NCI-H345 (cell line): ENCODE results near the gene CAMKK1.

Source experiments
- DNase-seq: peaks from one replicate; lab custom pipeline; 2025; lab: John Stamatoyannopoulos, UW

The CAMKK1 gene

GRCh38 chr17:3893003-3893719 lies at the start of gene CAMKK1:
TSS of gene CAMKK1 (minus strand) at chr17:3893053. CDS start at chr17:3885687, 7,366 bp downstream.
- DNase-seq, result peak; percentile 86

GRCh38 chr17:3940965-3941698 lies 48.3 kb upstream of the CAMKK1 start:
- no peak for DNase-seq

GRCh38 chr17:3937359-3937758 lies 44.5 kb upstream of the CAMKK1 start:
- DNase-seq, result no peak

GRCh38 chr17:3935825-3936355 lies 43.0 kb upstream of the CAMKK1 start:
- DNase-seq, result no peak

GRCh38 chr17:3935140-3935542 lies 42.3 kb upstream of the CAMKK1 start:
- peak; percentile 13 for DNase-seq

GRCh38 chr17:3929764-3930163 lies 36.9 kb upstream of the CAMKK1 start:
- DNase-seq, result no peak

- no peak for DNase-seq
These were observed 36.3 kb upstream of the CAMKK1 start for GRCh38 chr17:3929181-3929580.

- DNase-seq, result no peak
These were observed 35.6 kb upstream of the CAMKK1 start for GRCh38 chr17:3928406-3928805.

- no peak for DNase-seq
These were observed 34.9 kb upstream of the CAMKK1 start for GRCh38 chr17:3927628-3928340.

GRCh38 chr17:3926860-3927627 lies 34.2 kb upstream of the CAMKK1 start:
- DNase-seq, result no peak

- DNase-seq, result no peak
These were observed 33.0 kb upstream of the CAMKK1 start for GRCh38 chr17:3925684-3926485.

- DNase-seq, result no peak
These were observed 31.9 kb upstream of the CAMKK1 start for GRCh38 chr17:3924512-3925350.

- peak; percentile 55 for DNase-seq
These were observed 30.8 kb upstream of the CAMKK1 start for GRCh38 chr17:3923466-3924190.

GRCh38 chr17:3922765-3923164 lies 29.9 kb upstream of the CAMKK1 start:
- no peak for DNase-seq

- DNase-seq, result no peak
These were observed 28.9 kb upstream of the CAMKK1 start for GRCh38 chr17:3921502-3922319.

- DNase-seq, result no peak
These were observed 28.2 kb upstream of the CAMKK1 start for GRCh38 chr17:3921006-3921405.

- DNase-seq, result no peak
These were observed 26.3 kb upstream of the CAMKK1 start for GRCh38 chr17:3919123-3919624.
